WTC11 (cell line): ENCODE results near the gene TCP1. TPM values are rescaled to one million over a fixed set of nuclear protein-coding genes. Genes with fewer than 3 reads are reported as not detected.

ENCODE experiments used
- ATAC-seq: fragments of 200-7000 bp; cut with Tn5 transposase; 2 replicates; pipeline ENCODE4 v1.10.0; 2021; ENCODE audit warnings: mild to moderate bottlenecking, moderate library complexity
- CTCF ChIA-PET: fragments of 300-600 bp; sonication (Branson Sonifier 250); formaldehyde crosslinking; loops from one replicate; lab custom pipeline; 2021; ENCODE audit warnings: antibody characterized with exemption; lab: Charles Lee
- POLR2A ChIA-PET: fragments of 350-600 bp; sonication (Branson Sonifier 250); formaldehyde crosslinking; loops from one replicate; lab custom pipeline; 2021; ENCODE audit warnings: antibody characterized with exemption; lab: Charles Lee
- DNase-seq: peaks from one replicate; pipeline ENCODE4 v3.0.0; 2021; ENCODE audit warnings: low spot score
- H3K27ac Mint-ChIP-seq: 2 replicates; pipeline ENCODE4 v1.8.0; 2021; ENCODE audit warnings: mixed read lengths
- H3K27me3 Mint-ChIP-seq: 2 replicates; pipeline ENCODE4 v1.8.0; 2021; ENCODE audit warnings: low read depth, mild to moderate bottlenecking, moderate library complexity, mixed read lengths
- H3K36me3 Mint-ChIP-seq: 2 replicates; pipeline ENCODE4 v1.8.0; 2021; ENCODE audit warnings: mixed read lengths
- H3K4me1 Mint-ChIP-seq: 2 replicates; pipeline ENCODE4 v1.8.0; 2022; ENCODE audit warnings: mixed read lengths
- H3K4me3 Mint-ChIP-seq: 2 replicates; pipeline ENCODE4 v1.8.0; 2021; ENCODE audit warnings: mild to moderate bottlenecking, moderate library complexity, mixed read lengths
- H3K9me3 Mint-ChIP-seq: 2 replicates; pipeline ENCODE4 v1.8.0; 2021; ENCODE audit warnings: mixed read lengths
- CBFB ChIP-seq: sonication (generic); formaldehyde crosslinking; IDR thresholded peaks from 2 replicates; pipeline ENCODE4 v1.8.1; 2022; ENCODE audit warnings: mild to moderate bottlenecking, low read depth, missing genetic modification reagents
- ELF4 ChIP-seq: sonication (generic); formaldehyde crosslinking; IDR thresholded peaks from 2 replicates; pipeline ENCODE4 v1.8.1; 2022; ENCODE audit warnings: low read depth, mild to moderate bottlenecking, moderate library complexity, missing genetic modification reagents
- GRHL2 ChIP-seq: fragments of 250-450 bp; sonication (Bioruptor Pico); IDR thresholded peaks from 2 replicates; pipeline ENCODE4 v1.8.0; 2022; ENCODE audit warnings: mild to moderate bottlenecking, moderate library complexity; ENCODE audit not compliant: insufficient replicate concordance, severe bottlenecking
- IRF1 ChIP-seq: sonication (generic); formaldehyde crosslinking; IDR thresholded peaks from 2 replicates; pipeline ENCODE4 v1.8.0; 2023; ENCODE audit warnings: missing genetic modification reagents
- JAZF1 ChIP-seq: fragments of 250-450 bp; sonication (Bioruptor Pico); IDR thresholded peaks from 2 replicates; pipeline ENCODE4 v1.9.0; 2021; ENCODE audit warnings: moderate library complexity, mild to moderate bottlenecking, inconsistent platforms
- PRRX2 ChIP-seq: fragments of 250-450 bp; sonication (Bioruptor Pico); IDR thresholded peaks from 2 replicates; pipeline ENCODE4 v1.8.0; 2021; ENCODE audit warnings: mild to moderate bottlenecking
- SMAD3 ChIP-seq: sonication (generic); formaldehyde crosslinking; IDR thresholded peaks from 2 replicates; pipeline ENCODE4 v1.8.0; 2022; ENCODE audit warnings: missing genetic modification reagents, mild to moderate bottlenecking, borderline replicate concordance
- SOX15 ChIP-seq: fragments of 250-450 bp; sonication (Bioruptor Pico); IDR thresholded peaks from 2 replicates; pipeline ENCODE4 v1.9.0; 2021; ENCODE audit warnings: mild to moderate bottlenecking
- TCF7 ChIP-seq: sonication (generic); formaldehyde crosslinking; IDR thresholded peaks from 2 replicates; pipeline ENCODE4 v1.8.0; 2022; ENCODE audit warnings: mild to moderate bottlenecking, low read depth, missing genetic modification reagents, moderate library complexity
- ZMAT4 ChIP-seq: fragments of 250-450 bp; sonication (Bioruptor Pico); IDR thresholded peaks from 2 replicates; pipeline ENCODE4 v1.9.0; 2021; ENCODE audit warnings: mild to moderate bottlenecking
- ZNF138 ChIP-seq: sonication (generic); formaldehyde crosslinking; conservative IDR thresholded peaks from 2 replicates; pipeline ENCODE4 v1.8.1; 2022; ENCODE audit warnings: mild to moderate bottlenecking, moderate library complexity, missing genetic modification reagents
- ZNF232 ChIP-seq: sonication (generic); formaldehyde crosslinking; IDR thresholded peaks from 2 replicates; pipeline ENCODE4 v1.8.0; 2022; ENCODE audit warnings: mild to moderate bottlenecking, missing genetic modification reagents
- ZNF281 ChIP-seq: sonication (generic); formaldehyde crosslinking; IDR thresholded peaks from 2 replicates; pipeline ENCODE4 v1.8.0; 2023; ENCODE audit warnings: mild to moderate bottlenecking, missing genetic modification reagents
- ZSCAN18 ChIP-seq: fragments of 250-450 bp; sonication (Bioruptor Pico); IDR thresholded peaks from 2 replicates; pipeline ENCODE4 v2.1.2; 2022; ENCODE audit warnings: mild to moderate bottlenecking, moderate library complexity
- total RNA-seq: library from RNA; stranded (reverse); gene quantifications from 3 replicates; pipeline ENCODE4 v1.2.3, GENCODE V29; 2021
- TF ChIP-seq, protein P1 (sequence below): sonication (generic); formaldehyde crosslinking; IDR thresholded peaks from 2 replicates; pipeline ENCODE4 v1.8.1; 2022; ENCODE audit warnings: missing genetic modification reagents, borderline replicate concordance
- TF ChIP-seq, protein P2 (sequence below): sonication (generic); formaldehyde crosslinking; IDR thresholded peaks from 2 replicates; pipeline ENCODE4 v1.8.1; 2023; ENCODE audit warnings: mild to moderate bottlenecking, missing genetic modification reagents, moderate library complexity
- TF ChIP-seq, protein P3 (sequence below): fragments of 250-450 bp; sonication (Bioruptor Pico); IDR thresholded peaks from 2 replicates; pipeline ENCODE4 v1.9.0; 2021; ENCODE audit warnings: moderate library complexity, mild to moderate bottlenecking, inconsistent platforms, borderline replicate concordance
- TF ChIP-seq, protein P4 (sequence below): sonication (generic); formaldehyde crosslinking; IDR thresholded peaks from 2 replicates; pipeline ENCODE4 v1.8.1; 2023; ENCODE audit warnings: mild to moderate bottlenecking, missing genetic modification reagents

The TCP1 gene
- total RNA-seq, 1 experiment from 2014 or later, result 388 TPM

GRCh38 chr6:159821122-159821521 is 31.7 kb upstream of the TCP1 start (continued):
- TF ChIP-seq IRF1 (CRISPR knock-in tag), result no peak
- TF ChIP-seq ZNF138 (CRISPR knock-in tag), result no peak
- TF ChIP-seq, protein P1, sequence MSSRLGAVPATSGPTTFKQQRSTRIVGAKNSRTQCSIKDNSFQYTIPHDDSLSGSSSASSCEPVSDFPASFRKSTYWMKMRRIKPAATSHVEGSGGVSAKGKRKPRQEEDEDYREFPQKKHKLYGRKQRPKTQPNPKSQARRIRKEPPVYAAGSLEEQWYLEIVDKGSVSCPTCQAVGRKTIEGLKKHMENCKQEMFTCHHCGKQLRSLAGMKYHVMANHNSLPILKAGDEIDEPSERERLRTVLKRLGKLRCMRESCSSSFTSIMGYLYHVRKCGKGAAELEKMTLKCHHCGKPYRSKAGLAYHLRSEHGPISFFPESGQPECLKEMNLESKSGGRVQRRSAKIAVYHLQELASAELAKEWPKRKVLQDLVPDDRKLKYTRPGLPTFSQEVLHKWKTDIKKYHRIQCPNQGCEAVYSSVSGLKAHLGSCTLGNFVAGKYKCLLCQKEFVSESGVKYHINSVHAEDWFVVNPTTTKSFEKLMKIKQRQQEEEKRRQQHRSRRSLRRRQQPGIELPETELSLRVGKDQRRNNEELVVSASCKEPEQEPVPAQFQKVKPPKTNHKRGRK (CRISPR knock-in tag), result no peak

DNA sequence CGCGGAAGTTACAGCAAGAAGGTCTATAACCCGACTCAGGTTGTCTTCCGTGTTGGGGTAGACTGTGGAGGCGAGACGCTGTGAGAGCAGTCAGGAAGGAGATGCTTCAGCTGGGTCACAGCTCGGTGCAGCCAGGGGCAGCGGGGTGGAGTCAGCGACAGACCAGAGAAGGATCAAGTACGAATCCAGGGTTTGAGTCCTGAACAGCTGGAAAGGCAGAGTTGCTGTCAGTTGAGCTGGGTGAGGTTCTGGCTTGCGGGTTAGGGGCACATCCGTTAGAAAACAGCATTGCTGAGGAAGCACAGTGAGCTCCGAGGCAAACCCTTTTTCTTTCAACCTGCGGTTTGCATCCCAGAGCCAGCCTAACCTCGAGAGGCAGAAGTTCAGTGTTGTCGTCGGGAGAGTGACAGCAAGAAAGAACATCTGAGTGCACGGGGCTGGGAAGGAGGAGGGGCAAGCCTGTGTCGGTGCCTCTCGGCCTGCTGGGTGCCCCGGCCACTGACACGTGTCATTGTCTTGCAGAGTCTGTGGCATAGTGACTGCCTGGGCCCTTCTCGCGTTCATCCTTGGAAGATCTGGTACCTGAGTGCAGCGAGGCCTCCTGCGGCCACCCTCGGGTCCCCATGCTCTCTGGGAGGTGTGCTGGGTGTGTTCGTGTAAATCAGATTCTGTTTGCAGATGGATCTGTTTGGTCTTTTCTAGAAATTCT is 30.7 kb upstream of the TCP1 start:
- no peak for TF ChIP-seq CBFB
- no peak for DNase-seq
- H3K27me3 Mint-ChIP-seq, result no peaks in the 10 kb centered on the region; the same call in 1 of the 2 replicates
- POLR2A ChIA-PET, result interaction anchor here (0.8 to 1.7 kb wide), 2 partner anchors 10 to 29 kb away, joined by 4 to 6 read pairs; no protein-coding TSS in a partner anchor
- peak; percentile 53 for ATAC-seq
- CTCF ChIA-PET, result interaction anchor here (0.7 to 1.6 kb wide), 3 partner anchors 11 to 33 kb away, joined by 3 read pairs; no protein-coding TSS in a partner anchor
- no peaks in the 10 kb centered on the region for H3K36me3 Mint-ChIP-seq
- H3K4me1 Mint-ChIP-seq, result peaks cover 23% of the 10 kb centered on the region
- peak overlapping the region; percentile 24; the same call in 1 of the 2 replicates for H3K27ac Mint-ChIP-seq
- H3K4me3 Mint-ChIP-seq, result no peak overlapping the region
- H3K9me3 Mint-ChIP-seq, result no peaks in the 10 kb centered on the region

- no peak for ATAC-seq
- ChIA-PET CTCF (no interaction called here), POLR2A (no interaction called here)
- DNase-seq, result no peak
- TF ChIP-seq, protein P2, sequence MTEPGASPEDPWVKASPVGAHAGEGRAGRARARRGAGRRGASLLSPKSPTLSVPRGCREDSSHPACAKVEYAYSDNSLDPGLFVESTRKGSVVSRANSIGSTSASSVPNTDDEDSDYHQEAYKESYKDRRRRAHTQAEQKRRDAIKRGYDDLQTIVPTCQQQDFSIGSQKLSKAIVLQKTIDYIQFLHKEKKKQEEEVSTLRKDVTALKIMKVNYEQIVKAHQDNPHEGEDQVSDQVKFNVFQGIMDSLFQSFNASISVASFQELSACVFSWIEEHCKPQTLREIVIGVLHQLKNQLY (CRISPR knock-in tag), result no peak
- TF ChIP-seq SOX15 (no peak), ZSCAN18 (CRISPR knock-in tag) (no peak), ZNF232 (no peak), SMAD3 (no peak), ZMAT4 (CRISPR knock-in tag) (no peak), ZNF281 (CRISPR knock-in tag) (no peak), PRRX2 (CRISPR knock-in tag) (no peak), TCF7 (CRISPR knock-in tag) (no peak), JAZF1 (CRISPR knock-in tag) (no peak), ELF4 (no peak), GRHL2 (CRISPR knock-in tag) (no peak)
- TF ChIP-seq, protein P3, sequence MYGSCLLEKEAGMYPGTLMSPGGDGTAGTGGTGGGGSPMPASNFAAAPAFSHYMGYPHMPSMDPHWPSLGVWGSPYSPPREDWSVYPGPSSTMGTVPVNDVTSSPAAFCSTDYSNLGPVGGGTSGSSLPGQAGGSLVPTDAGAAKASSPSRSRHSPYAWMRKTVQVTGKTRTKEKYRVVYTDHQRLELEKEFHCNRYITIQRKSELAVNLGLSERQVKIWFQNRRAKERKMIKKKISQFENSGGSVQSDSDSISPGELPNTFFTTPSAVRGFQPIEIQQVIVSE, result no peak
- TF ChIP-seq, protein P4, sequence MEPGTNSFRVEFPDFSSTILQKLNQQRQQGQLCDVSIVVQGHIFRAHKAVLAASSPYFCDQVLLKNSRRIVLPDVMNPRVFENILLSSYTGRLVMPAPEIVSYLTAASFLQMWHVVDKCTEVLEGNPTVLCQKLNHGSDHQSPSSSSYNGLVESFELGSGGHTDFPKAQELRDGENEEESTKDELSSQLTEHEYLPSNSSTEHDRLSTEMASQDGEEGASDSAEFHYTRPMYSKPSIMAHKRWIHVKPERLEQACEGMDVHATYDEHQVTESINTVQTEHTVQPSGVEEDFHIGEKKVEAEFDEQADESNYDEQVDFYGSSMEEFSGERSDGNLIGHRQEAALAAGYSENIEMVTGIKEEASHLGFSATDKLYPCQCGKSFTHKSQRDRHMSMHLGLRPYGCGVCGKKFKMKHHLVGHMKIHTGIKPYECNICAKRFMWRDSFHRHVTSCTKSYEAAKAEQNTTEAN (CRISPR knock-in tag), result no peak
- no peaks in the 10 kb centered on the region for H3K36me3 Mint-ChIP-seq
- no peaks in the 10 kb centered on the region; the same call in 1 of the 2 replicates for H3K27me3 Mint-ChIP-seq
- H3K4me3 Mint-ChIP-seq, result no peak overlapping the region
- H3K27ac Mint-ChIP-seq, result peak overlapping the region; percentile 24; the same call in 1 of the 2 replicates
- H3K9me3 Mint-ChIP-seq, result no peaks in the 10 kb centered on the region
- peaks cover 23% of the 10 kb centered on the region for H3K4me1 Mint-ChIP-seq
Observed at GRCh38 chr6:159819098-159819497, 29.7 kb upstream of the TCP1 start.
